Measurements from ENCODE around the gene RLN1. TPM values are rescaled to one million over a fixed set of nuclear protein-coding genes. Genes with fewer than 3 reads are reported as not detected.

RLN1 gene
- total and polyA plus RNA-seq, 2 experiments from 2014 or later, result 0.34 TPM; not detected in 1

- Histone ChIP-seq H3K27me3 (no peaks in the 10 kb centered on the region), H3K4me3 (no peak overlapping the region), H3K36me3 (replicated peaks; ENCODE audit: insufficient read depth, low read depth) (no peaks in the 10 kb centered on the region), H3K9me3 (ENCODE audit: low read depth) (no peaks in the 10 kb centered on the region), H3K4me1 (ENCODE audit: insufficient read depth) (no peaks in the 10 kb centered on the region), H3K79me2 (no peaks in the 10 kb centered on the region), H3K4me2 (no peak overlapping the region), H4K20me1 (ENCODE audit: insufficient read depth, poor library complexity, severe bottlenecking) (no peaks in the 10 kb centered on the region), H2AFZ (no peak overlapping the region), H3K9me2 (replicated peaks; ENCODE audit: insufficient read depth) (no peaks in the 10 kb centered on the region), H3K27ac (no peak overlapping the region)
- 71% methylated on average over 3 of the region's 3 CpGs for WGBS (ENCODE audit: low lambda C conversion rate, missing lambda C conversion rate)
- no peak for DNase-seq (ENCODE audit: low spot score)
- TF ChIP-seq EZH2phosphoT487 (IDR thresholded peaks at IDR 0.05; ENCODE audit: low read depth, severe bottlenecking, unreplicated experiment) (no peak), CTCF (IDR thresholded peaks at IDR 0.05; ENCODE audit: poor library complexity) (no peak), EZH2 (IDR thresholded peaks at IDR 0.05; ENCODE audit: borderline replicate concordance) (no peak)
Measured at GRCh38 chr9:5364294-5365024, 24.8 kb upstream of the RLN1 start.

DNA sequence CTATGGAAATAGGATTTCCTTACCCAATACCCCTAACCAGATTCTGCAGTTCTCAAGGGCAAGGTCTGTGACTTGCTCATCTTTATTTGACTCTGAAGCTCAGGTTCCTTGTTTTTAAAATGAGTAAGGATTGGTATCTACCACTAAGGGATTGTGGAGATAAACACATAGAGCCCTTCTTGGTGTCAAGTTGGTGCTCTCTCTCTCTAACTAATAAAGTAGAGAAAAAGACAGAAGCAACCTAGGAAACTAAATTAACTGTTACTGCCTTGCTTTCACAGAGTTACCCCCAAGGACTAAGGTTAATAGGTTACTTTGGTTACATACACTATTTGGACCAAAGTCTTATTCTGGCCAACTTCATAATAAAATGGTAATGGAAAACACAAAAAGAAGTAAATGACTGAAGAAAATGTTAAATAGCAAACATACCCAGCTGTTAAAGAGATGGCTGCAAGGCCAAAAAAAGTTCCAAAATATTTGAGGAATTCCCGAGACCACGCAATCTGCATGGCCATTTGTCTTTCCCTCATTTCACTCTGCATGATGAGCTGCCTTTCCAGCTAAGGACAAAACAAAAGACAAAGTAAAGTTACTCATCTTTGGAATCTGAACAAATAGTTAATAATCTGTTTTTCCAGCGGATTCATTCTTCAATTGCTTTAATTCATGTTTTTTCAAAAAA, 21.8 kb upstream of the RLN1 start:
- no peaks in the 10 kb centered on the region for H3K79me2 ChIP-seq
- H4K20me1 ChIP-seq (ENCODE audit: insufficient read depth, poor library complexity, severe bottlenecking), result no peaks in the 10 kb centered on the region
- H3K36me3 ChIP-seq (replicated peaks; ENCODE audit: insufficient read depth, low read depth), result no peaks in the 10 kb centered on the region
- H3K9me3 ChIP-seq (ENCODE audit: low read depth), result no peaks in the 10 kb centered on the region
- no peak overlapping the region for H3K27ac ChIP-seq
- H2AFZ ChIP-seq, result no peak overlapping the region
- DNase-seq (ENCODE audit: low spot score), result no peak
- H3K27me3 ChIP-seq, result no peaks in the 10 kb centered on the region
- H3K4me1 ChIP-seq (ENCODE audit: insufficient read depth), result no peaks in the 10 kb centered on the region
- H3K9me2 ChIP-seq (replicated peaks; ENCODE audit: insufficient read depth), result no peaks in the 10 kb centered on the region
- H3K4me3 ChIP-seq, result no peak overlapping the region
- TF ChIP-seq EZH2phosphoT487 (IDR thresholded peaks at IDR 0.05; ENCODE audit: low read depth, severe bottlenecking, unreplicated experiment), result no peak
- no peak for TF ChIP-seq CTCF (IDR thresholded peaks at IDR 0.05; ENCODE audit: poor library complexity)
- no peak for TF ChIP-seq EZH2 (IDR thresholded peaks at IDR 0.05; ENCODE audit: borderline replicate concordance)
- no peak overlapping the region for H3K4me2 ChIP-seq
- over 99% methylated on average over 3 of the region's 3 CpGs for WGBS (ENCODE audit: low lambda C conversion rate, missing lambda C conversion rate)

DNA sequence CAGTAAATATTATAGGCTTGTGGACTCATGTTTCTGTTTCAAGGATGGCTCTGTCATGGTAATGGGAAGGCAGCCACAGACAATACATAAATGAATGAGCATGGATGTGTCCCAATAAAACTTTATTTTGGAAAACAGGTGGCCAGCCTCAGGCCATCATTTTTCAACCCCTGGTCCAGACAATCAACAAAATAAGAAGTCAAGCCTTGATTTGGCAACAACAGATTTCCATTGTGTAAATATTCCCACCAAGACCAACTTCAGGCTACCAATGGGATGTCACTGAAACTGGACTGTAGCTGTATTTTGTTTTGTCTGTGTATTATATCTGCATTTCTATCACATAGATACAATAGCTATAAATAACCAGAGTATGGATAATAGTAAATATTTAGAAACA, 20.7 kb upstream of the RLN1 start:
- H3K9me3 ChIP-seq (ENCODE audit: low read depth), result no peaks in the 10 kb centered on the region
- no peaks in the 10 kb centered on the region for H3K4me1 ChIP-seq (ENCODE audit: insufficient read depth)
- no peak overlapping the region for H3K27ac ChIP-seq
- H3K4me2 ChIP-seq, result no peak overlapping the region
- H2AFZ ChIP-seq, result no peak overlapping the region
- H3K9me2 ChIP-seq (replicated peaks; ENCODE audit: insufficient read depth), result no peaks in the 10 kb centered on the region
- H3K4me3 ChIP-seq, result no peak overlapping the region
- H3K27me3 ChIP-seq, result no peaks in the 10 kb centered on the region
- TF ChIP-seq CTCF (IDR thresholded peaks at IDR 0.05; ENCODE audit: poor library complexity), result no peak
- TF ChIP-seq EZH2phosphoT487 (IDR thresholded peaks at IDR 0.05; ENCODE audit: low read depth, severe bottlenecking, unreplicated experiment), result no peak
- TF ChIP-seq EZH2 (IDR thresholded peaks at IDR 0.05; ENCODE audit: borderline replicate concordance), result no peak
- H3K79me2 ChIP-seq, result no peaks in the 10 kb centered on the region
- no peaks in the 10 kb centered on the region for H3K36me3 ChIP-seq (replicated peaks; ENCODE audit: insufficient read depth, low read depth)
- DNase-seq (ENCODE audit: low spot score), result no peak
- no peaks in the 10 kb centered on the region for H4K20me1 ChIP-seq (ENCODE audit: insufficient read depth, poor library complexity, severe bottlenecking)

Measured in hepatocyte (in vitro differentiated cells).